HG02938 (cell line): Measurements from ENCODE around the gene CRCP.
"Not testable (repeated sequence)": the region's sequence is repeated elsewhere in the genome, so short reads cannot be mapped to it uniquely, and the experiment has no call there.

Experiments
- ATAC-seq: cut with Tn5 transposase; IDR thresholded peaks from one replicate; pipeline ENCODE4 v1.9.1; 2021; ENCODE audit warnings: mild to moderate bottlenecking, moderate library complexity; ENCODE audit not compliant: unreplicated experiment

The CRCP gene

GRCh38 chr7:66105263-66105748 lies 9.3 kb upstream of the CRCP start:
- no peak for ATAC-seq

GRCh38 chr7:66108410-66108809 lies 6.2 kb upstream of the CRCP start:
- not testable (repeated sequence) for ATAC-seq

- no peak for ATAC-seq
Observed at GRCh38 chr7:66110856-66111255, 3.8 kb upstream of the CRCP start.

- ATAC-seq: not testable (repeated sequence)
Observed at GRCh38 chr7:66116680-66117420, 2.2 kb downstream of the CRCP start.

- no peak for ATAC-seq
Observed at GRCh38 chr7:66118603-66119002, 4.0 kb downstream of the CRCP start.

- ATAC-seq: no peak
Observed at GRCh38 chr7:66119245-66119850, 4.7 kb downstream of the CRCP start.

GRCh38 chr7:66123175-66123528 lies 8.5 kb downstream of the CRCP start:
- no peak for ATAC-seq

GRCh38 chr7:66124569-66124861 lies 9.9 kb downstream of the CRCP start:
- ATAC-seq: not testable (repeated sequence)

GRCh38 chr7:66125052-66125694 lies 10.5 kb downstream of the CRCP start:
- no peak for ATAC-seq

GRCh38 chr7:66125781-66126352 lies 11.2 kb downstream of the CRCP start:
- ATAC-seq: not testable (repeated sequence)

GRCh38 chr7:66127172-66127571 lies 12.5 kb downstream of the CRCP start:
- not testable (repeated sequence) for ATAC-seq

GRCh38 chr7:66138994-66139752 lies 24.5 kb downstream of the CRCP start:
- ATAC-seq: no peak

- ATAC-seq: no peak
Observed at GRCh38 chr7:66140924-66141323, 26.3 kb downstream of the CRCP start.

- no peak for ATAC-seq
Observed at GRCh38 chr7:66142334-66142733, 27.7 kb downstream of the CRCP start.

GRCh38 chr7:66142996-66143395 lies 28.3 kb downstream of the CRCP start:
- ATAC-seq: no peak

- ATAC-seq: no peak
Observed at GRCh38 chr7:66143876-66144332, 29.3 kb downstream of the CRCP start.

GRCh38 chr7:66145400-66146104 lies 30.9 kb downstream of the CRCP start:
- ATAC-seq: no peak

- ATAC-seq: no peak
Observed at GRCh38 chr7:66146701-66147100, 32.1 kb downstream of the CRCP start.

- not testable (repeated sequence) for ATAC-seq
Observed at GRCh38 chr7:66147657-66148056, 33.0 kb downstream of the CRCP start.

- ATAC-seq: no peak
Observed at GRCh38 chr7:66150471-66150870, 35.8 kb downstream of the CRCP start.
